GM18868 (cell line): ENCODE measurements around the gene SLC22A23.

ENCODE experiments used
- ATAC-seq: cut with Tn5 transposase; IDR thresholded peaks from one replicate; pipeline ENCODE4 v1.9.1; 2021; ENCODE audit warnings: mild to moderate bottlenecking, moderate library complexity; ENCODE audit not compliant: unreplicated experiment

The SLC22A23 gene

GRCh38 chr6:3231247-3232016 is 225.4 kb downstream of the SLC22A23 start:
- no peak for ATAC-seq

DNA sequence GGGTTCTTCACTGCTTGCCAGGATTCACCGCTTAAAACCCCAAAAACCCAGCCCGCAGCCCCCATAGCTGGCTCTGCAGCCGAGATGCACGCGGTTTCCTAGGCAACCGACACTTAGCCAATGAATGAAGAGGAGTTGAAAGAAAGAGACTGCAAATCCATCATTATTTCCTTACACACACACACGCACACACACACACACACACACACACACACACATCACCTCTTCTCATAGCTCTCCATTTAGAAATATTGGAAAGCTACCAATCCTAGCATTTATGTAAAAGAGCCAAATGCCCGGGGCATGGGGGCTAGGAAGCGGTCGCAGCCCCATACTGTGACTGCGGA is 226.0 kb downstream of the SLC22A23 start:
- no peak for ATAC-seq

GRCh38 chr6:3230256-3230882 is 226.5 kb downstream of the SLC22A23 start:
- ATAC-seq = no peak

GRCh38 chr6:3229566-3230178 is 227.2 kb downstream of the SLC22A23 start:
- no peak for ATAC-seq

- no peak for ATAC-seq
Observed at GRCh38 chr6:3228771-3229565, 227.9 kb downstream of the SLC22A23 start.

DNA sequence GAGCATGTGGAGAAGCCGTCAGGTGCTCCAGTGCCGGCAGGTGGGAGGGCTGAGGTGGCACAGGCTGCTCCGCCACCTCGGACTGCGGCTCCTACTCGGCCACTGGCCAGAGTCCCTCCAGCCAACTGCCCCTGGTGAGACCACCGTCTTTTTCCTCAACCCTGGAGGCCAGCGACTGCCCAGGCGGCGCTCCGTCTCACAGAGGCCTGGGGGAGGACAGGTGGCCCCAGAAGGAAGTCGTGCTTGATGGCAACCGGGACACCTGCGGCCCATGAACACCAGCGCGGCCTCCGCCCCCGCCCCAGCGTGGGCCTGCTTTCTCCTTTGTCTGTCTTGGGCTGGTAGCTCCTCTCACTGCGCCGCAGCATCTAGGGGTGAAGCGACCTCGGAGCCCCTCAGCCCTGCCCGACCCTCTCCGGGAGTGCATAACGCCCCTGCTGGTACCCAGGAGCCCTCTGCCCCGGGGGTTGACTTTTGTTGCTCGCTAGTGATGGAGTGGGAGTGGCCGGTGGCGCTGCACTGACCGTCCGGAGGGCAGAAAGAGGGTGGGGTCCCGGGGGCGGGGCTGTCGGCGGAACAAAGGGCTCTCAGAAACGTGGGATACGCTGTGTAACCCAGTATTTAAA is 228.7 kb downstream of the SLC22A23 start:
- ATAC-seq = peak; percentile 16

GRCh38 chr6:3227363-3228045 is 229.3 kb downstream of the SLC22A23 start, which contains the start of gene TUBB2B:
TSS of gene TUBB2B (minus strand) at chr6:3227653. CDS start at chr6:3227543, 110 bp downstream.
- peak; percentile 50 for ATAC-seq

DNA sequence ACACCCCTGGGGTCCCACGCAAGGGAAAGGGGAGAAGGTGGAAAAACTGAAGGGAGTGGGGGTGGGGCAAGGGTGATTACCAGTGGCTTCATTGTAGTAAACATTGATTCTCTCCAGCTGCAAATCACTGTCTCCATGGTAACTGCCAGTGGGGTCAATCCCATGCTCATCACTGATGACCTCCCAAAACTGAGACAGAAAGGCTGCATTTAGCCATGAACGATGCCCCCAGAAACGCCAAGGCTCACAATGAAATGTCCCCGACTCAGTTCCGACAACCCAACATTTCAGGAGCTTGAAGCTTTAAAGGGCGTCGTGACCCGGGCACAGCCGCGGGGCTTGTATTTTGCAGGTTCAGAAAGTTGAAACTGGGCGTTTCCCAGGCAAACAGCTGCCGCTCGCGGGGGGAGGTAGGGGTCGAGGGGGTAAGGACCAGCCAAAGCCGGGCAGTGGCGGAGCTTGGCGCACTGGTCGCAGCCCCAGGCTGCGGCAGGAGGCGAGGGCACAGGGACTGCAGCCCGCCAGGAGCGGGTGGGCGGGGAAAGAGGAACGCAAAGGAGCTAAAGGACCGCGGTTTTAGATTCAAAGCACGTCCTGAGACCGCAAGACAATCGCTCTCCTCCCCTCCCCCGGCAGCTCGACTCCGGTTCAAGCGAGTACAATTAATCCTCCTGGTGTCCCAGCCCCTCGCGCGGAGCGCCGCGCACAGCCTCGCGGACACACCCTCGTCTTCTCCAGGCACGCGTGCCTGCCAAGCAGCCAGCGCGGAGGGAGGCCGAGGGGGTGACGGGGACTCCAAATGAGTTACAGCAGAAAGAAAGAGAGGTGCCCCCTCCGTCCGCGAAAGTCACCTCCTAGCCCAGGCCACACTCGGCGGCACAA is 230.1 kb downstream of the SLC22A23 start:
- ATAC-seq = peak; percentile 18

GRCh38 chr6:3226042-3226441 is 230.8 kb downstream of the SLC22A23 start:
- no peak for ATAC-seq

- no peak for ATAC-seq
Observed at GRCh38 chr6:3222506-3223038, 234.3 kb downstream of the SLC22A23 start.

- no peak for ATAC-seq
Observed at GRCh38 chr6:3221578-3221977, 235.3 kb downstream of the SLC22A23 start.

GRCh38 chr6:3220366-3220765 is 236.5 kb downstream of the SLC22A23 start:
- ATAC-seq = no peak
